Gastroesophageal sphincter (tissue), 3 donors: ENCODE measurements around the gene SLC1A4.

Source experiments
- EP300 ChIP-seq: sonication (generic); formaldehyde crosslinking; IDR thresholded peaks from one replicate; pipeline ENCODE4 v1.6.1; 2017; ENCODE audit warnings: antibody characterized with exemption, mild to moderate bottlenecking
- POLR2A ChIP-seq, 2 donors: fragments of 450-650 bp; IDR thresholded peaks; one replicate each; pipeline ENCODE4 v1.6.1; 2017; ENCODE audit warnings: antibody characterized with exemption in 2 of 2, mild to moderate bottlenecking in 2 of 2, moderate library complexity in 1 of 2
- POLR2AphosphoS5 ChIP-seq: sonication (generic); formaldehyde crosslinking; IDR thresholded peaks from one replicate; pipeline ENCODE4 v1.6.1; 2017; ENCODE audit warnings: antibody characterized with exemption
- TF ChIP-seq, protein P1 (sequence below), 4 experiments: fragments of 200-600 bp in 2 of 4; fragments of 450-650 bp in 2 of 4; sonication (generic) in 1 of 4; IDR thresholded peaks; one replicate each; pipeline ENCODE4 v1.5.1; 2017 to 2019; ENCODE audit warnings: antibody characterized with exemption in 4 of 4, mild to moderate bottlenecking in 2 of 4, moderate library complexity in 2 of 4

DNA sequence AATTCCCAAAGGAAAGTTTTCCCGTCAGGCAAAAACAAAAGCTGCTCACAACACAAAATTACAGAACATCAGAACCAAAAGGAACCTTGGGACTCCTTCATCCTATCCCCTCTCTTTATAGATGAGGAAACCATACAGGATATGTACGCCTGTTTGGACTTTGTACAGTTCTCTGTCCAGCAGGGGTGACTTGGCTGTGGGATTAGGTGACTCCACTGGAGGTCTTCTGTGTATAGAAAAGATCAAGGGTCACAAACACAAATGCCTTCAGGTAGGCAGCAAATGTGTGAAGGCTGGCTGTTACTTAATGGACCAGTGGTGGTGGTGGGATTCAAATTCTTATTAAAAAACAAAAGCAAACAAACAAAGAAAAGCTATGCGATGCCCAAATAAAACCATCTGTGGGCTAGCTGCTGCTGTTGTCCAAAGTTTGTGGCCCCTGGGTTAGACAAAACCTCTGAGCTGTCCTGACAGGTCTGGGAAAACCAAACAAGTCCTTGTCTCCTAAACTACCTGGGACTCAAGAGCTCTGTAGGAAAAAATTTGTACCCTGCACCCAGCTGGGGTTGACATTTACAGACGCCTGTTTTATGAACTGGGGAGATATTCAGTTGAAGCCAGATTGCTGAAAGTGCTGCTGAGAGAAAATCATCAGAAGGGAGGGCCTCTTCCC is 65.7 kb downstream of the SLC1A4 start:
- TF ChIP-seq, protein P1, sequence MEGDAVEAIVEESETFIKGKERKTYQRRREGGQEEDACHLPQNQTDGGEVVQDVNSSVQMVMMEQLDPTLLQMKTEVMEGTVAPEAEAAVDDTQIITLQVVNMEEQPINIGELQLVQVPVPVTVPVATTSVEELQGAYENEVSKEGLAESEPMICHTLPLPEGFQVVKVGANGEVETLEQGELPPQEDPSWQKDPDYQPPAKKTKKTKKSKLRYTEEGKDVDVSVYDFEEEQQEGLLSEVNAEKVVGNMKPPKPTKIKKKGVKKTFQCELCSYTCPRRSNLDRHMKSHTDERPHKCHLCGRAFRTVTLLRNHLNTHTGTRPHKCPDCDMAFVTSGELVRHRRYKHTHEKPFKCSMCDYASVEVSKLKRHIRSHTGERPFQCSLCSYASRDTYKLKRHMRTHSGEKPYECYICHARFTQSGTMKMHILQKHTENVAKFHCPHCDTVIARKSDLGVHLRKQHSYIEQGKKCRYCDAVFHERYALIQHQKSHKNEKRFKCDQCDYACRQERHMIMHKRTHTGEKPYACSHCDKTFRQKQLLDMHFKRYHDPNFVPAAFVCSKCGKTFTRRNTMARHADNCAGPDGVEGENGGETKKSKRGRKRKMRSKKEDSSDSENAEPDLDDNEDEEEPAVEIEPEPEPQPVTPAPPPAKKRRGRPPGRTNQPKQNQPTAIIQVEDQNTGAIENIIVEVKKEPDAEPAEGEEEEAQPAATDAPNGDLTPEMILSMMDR (IDR thresholded peaks at IDR 0.05), result no peak
- no peak for TF ChIP-seq POLR2AphosphoS5
- TF ChIP-seq EP300, result no peak
- no peak for TF ChIP-seq POLR2A (IDR thresholded peaks at IDR 0.05)
